HFFc6 (cell line): ENCODE measurements around the gene RPL19. TPM values are rescaled to one million over a fixed set of nuclear protein-coding genes. Genes with fewer than 3 reads are reported as not detected.
"Not testable (repeated sequence)": the region's sequence is repeated elsewhere in the genome, so short reads cannot be mapped to it uniquely, and the experiment has no call there.

Source experiments
- DNase-seq: peaks from one replicate; pipeline ENCODE4 v3.0.0-alpha.2; 2018
- H3K27ac Mint-ChIP-seq: 2 replicates; pipeline ENCODE4 v1.8.0; 2020; ENCODE audit warnings: mild to moderate bottlenecking, mixed read lengths
- H3K27me3 Mint-ChIP-seq: 2 replicates; pipeline ENCODE4 v1.8.0; 2021; ENCODE audit warnings: mild to moderate bottlenecking, moderate library complexity, mixed read lengths; ENCODE audit not compliant: insufficient read depth
- H3K36me3 Mint-ChIP-seq: 2 replicates; pipeline ENCODE4 v1.8.0; 2021; ENCODE audit warnings: low read depth, mixed read lengths
- H3K4me1 Mint-ChIP-seq: 2 replicates; pipeline ENCODE4 v1.8.0; 2020; ENCODE audit warnings: low read depth, mixed read lengths
- H3K4me3 Mint-ChIP-seq: 2 replicates; pipeline ENCODE4 v1.8.0; 2020; ENCODE audit warnings: mild to moderate bottlenecking, moderate library complexity, mixed read lengths
- H3K9me3 Mint-ChIP-seq: 2 replicates; pipeline ENCODE4 v1.8.0; 2020; ENCODE audit warnings: mild to moderate bottlenecking, mixed read lengths
- CTCF ChIP-seq: fragments of 200-600 bp; sonication (generic); IDR thresholded peaks from 2 replicates; pipeline ENCODE4 v1.5.0; 2021; ENCODE audit warnings: antibody characterized with exemption, mild to moderate bottlenecking
- total RNA-seq, 6 experiments: library from RNA; stranded (reverse); fragmentation: NEBNext Ultra II Directional; extraction: Animal tissue kit (Norgen Biotek cat#: 25700); gene quantifications; 2 replicates in 1 of 6; 3 replicates in 5 of 6; pipeline ENCODE4 v1.2.3, GENCODE V29; 2021

RPL19 gene
- total RNA-seq, 6 experiments from 2014 or later = 1,574 to 1,911 (median 1,762) TPM

- peak; percentile 95 for DNase-seq
- peak; percentile 85 for TF ChIP-seq CTCF
- peaks cover 7% of the 10 kb centered on the region; the same call in 1 of the 2 replicates for H3K9me3 Mint-ChIP-seq
- H3K4me3 Mint-ChIP-seq = peak overlapping the region; percentile 79
- peaks cover 4% of the 10 kb centered on the region; the same call in 1 of the 2 replicates for H3K36me3 Mint-ChIP-seq
- peak overlapping the region; percentile 9; the same call in 1 of the 2 replicates for H3K27ac Mint-ChIP-seq
- H3K4me1 Mint-ChIP-seq = peaks cover 27% of the 10 kb centered on the region
- peaks cover 24% of the 10 kb centered on the region for H3K27me3 Mint-ChIP-seq
Observed at GRCh38 chr17:39164675-39165143, 35.4 kb upstream of the RPL19 start.

GRCh38 chr17:39165178-39165840, 34.8 kb upstream of the RPL19 start:
- Mint-ChIP-seq H3K4me3 (peak overlapping the region; percentile 79), H3K4me1 (peaks cover 27% of the 10 kb centered on the region)

GRCh38 chr17:39165841-39166349, 34.2 kb upstream of the RPL19 start, which contains the start of gene ARL5C:
Gene ARL5C (minus strand): TSS chr17:39166161. CDS start chr17:39165760, 401 bp downstream.
- Mint-ChIP-seq H3K4me3 (peak within 1 kb of the TSS; percentile 79), H3K27me3 (peaks cover 26% of the 10 kb centered on the region), H3K27ac (peak within 1 kb of the TSS; percentile 9; the same call in 1 of the 2 replicates), H3K4me1 (peaks cover 27% of the 10 kb centered on the region), H3K9me3 (peaks cover 7% of the 10 kb centered on the region; the same call in 1 of the 2 replicates), H3K36me3 (peaks cover 4% of the 10 kb centered on the region; the same call in 1 of the 2 replicates)
- TF ChIP-seq CTCF = no peak
- DNase-seq = no peak

More at GRCh38 chr17:39165178-39165840, 34.8 kb upstream of the RPL19 start:
- Mint-ChIP-seq H3K9me3 (peaks cover 7% of the 10 kb centered on the region; the same call in 1 of the 2 replicates), H3K27ac (peak overlapping the region; percentile 9; the same call in 1 of the 2 replicates), H3K27me3 (peaks cover 26% of the 10 kb centered on the region), H3K36me3 (peaks cover 4% of the 10 kb centered on the region; the same call in 1 of the 2 replicates)
- DNase-seq = no peak
- no peak for TF ChIP-seq CTCF

- DNase-seq = no peak
- Mint-ChIP-seq H3K27ac (0 out of 2 replicates have a peak overlapping the region, but pooled peaks have one; percentile 4), H3K9me3 (peaks cover 7% of the 10 kb centered on the region; the same call in 1 of the 2 replicates), H3K36me3 (peaks cover 4% of the 10 kb centered on the region; the same call in 1 of the 2 replicates), H3K4me1 (peaks cover 27% of the 10 kb centered on the region), H3K4me3 (0 out of 2 replicates have a peak overlapping the region, but pooled peaks have one; percentile 7), H3K27me3 (peaks cover 30% of the 10 kb centered on the region)
- no peak for TF ChIP-seq CTCF
Observed at GRCh38 chr17:39166437-39167335, 33.4 kb upstream of the RPL19 start.

GRCh38 chr17:39167476-39167875, 32.6 kb upstream of the RPL19 start:
- peak overlapping the region; percentile 7; the same call in 1 of the 2 replicates for H3K4me3 Mint-ChIP-seq

GRCh38 chr17:39168503-39168902, 31.6 kb upstream of the RPL19 start:
- Mint-ChIP-seq H3K27me3 (peaks cover 30% of the 10 kb centered on the region), H3K4me1 (peaks cover 27% of the 10 kb centered on the region)
- DNase-seq, H3K27ac Mint-ChIP-seq, H3K36me3 Mint-ChIP-seq, H3K4me3 Mint-ChIP-seq, H3K9me3 Mint-ChIP-seq: not testable (repeated sequence)

More at GRCh38 chr17:39167476-39167875, 32.6 kb upstream of the RPL19 start:
- peaks cover 30% of the 10 kb centered on the region for H3K27me3 Mint-ChIP-seq
- no peak for DNase-seq
- 0 out of 2 replicates have a peak overlapping the region, but pooled peaks have one; percentile 4 for H3K27ac Mint-ChIP-seq
- peaks cover 7% of the 10 kb centered on the region; the same call in 1 of the 2 replicates for H3K9me3 Mint-ChIP-seq
- TF ChIP-seq CTCF = no peak
- peaks cover 27% of the 10 kb centered on the region for H3K4me1 Mint-ChIP-seq
- peaks cover 4% of the 10 kb centered on the region; the same call in 1 of the 2 replicates for H3K36me3 Mint-ChIP-seq
